ENCODE data around the gene SLC25A21.

The SLC25A21 gene

DNA sequence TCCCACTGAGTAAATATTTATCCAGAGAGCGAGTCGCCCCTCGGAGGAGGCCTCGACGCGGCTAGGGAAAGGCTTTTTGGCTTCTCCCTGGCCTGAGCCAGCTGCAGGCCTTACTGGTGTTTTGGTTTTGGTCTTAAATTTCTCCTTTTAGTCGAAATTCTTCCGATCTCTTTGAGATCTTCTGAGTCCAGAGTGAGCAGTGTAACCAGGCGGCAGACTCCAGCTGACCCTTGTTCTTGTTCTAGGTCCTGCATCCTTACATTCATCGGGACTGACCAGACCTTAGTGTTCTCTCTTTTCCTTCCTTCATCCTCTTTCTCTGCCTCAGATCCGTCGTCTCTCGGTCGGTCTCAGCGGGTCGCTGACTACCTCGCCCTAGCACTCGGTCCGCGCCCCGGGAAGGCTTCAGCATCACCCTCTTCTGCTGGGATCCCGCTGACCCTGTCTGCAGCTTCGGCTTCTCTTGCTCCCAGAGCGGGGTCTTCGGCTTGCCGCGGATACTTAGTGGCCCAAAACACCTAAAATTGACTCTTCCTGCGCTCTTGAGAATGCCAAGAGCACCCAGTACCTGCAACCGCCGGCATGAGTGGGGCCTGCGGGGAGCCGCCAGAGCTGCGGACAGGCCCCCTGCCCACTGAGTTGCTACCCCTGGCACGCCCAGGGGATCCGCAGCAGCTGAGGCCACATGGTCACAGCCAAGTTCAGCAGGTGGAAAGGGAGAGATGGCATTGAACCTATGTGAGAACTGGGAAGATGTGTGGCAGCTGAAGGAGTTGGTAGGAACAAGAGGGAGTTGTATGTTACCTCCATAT, 513.2 kb downstream of the SLC25A21 start:
- Histone ChIP-seq H3K4me1 (ENCODE audit: control insufficient read depth, insufficient read depth, low read length) (peaks cover 45% of the 10 kb centered on the region), H3K36me3 (ENCODE audit: control insufficient read depth in 2 of 2, insufficient read depth in 2 of 2, low read length in 2 of 2) (no peaks in the 10 kb centered on the region), H3K9ac (ENCODE audit: low read length in 2 of 2) (no peak overlapping the region), H3K27ac (ENCODE audit: low read length) (no peak overlapping the region), H3K9me3 (ENCODE audit: control insufficient read depth in 2 of 2, low read length in 2 of 2) (no peaks in the 10 kb centered on the region), H3K4me3 (ENCODE audit: low read length in 2 of 2) (no peak overlapping the region), H3K27me3 (ENCODE audit: control insufficient read depth in 1 of 2, insufficient read depth in 2 of 2, low read length in 2 of 2) (peaks cover 98 to 99% of the 10 kb centered on the region in 2 donors)

DNA sequence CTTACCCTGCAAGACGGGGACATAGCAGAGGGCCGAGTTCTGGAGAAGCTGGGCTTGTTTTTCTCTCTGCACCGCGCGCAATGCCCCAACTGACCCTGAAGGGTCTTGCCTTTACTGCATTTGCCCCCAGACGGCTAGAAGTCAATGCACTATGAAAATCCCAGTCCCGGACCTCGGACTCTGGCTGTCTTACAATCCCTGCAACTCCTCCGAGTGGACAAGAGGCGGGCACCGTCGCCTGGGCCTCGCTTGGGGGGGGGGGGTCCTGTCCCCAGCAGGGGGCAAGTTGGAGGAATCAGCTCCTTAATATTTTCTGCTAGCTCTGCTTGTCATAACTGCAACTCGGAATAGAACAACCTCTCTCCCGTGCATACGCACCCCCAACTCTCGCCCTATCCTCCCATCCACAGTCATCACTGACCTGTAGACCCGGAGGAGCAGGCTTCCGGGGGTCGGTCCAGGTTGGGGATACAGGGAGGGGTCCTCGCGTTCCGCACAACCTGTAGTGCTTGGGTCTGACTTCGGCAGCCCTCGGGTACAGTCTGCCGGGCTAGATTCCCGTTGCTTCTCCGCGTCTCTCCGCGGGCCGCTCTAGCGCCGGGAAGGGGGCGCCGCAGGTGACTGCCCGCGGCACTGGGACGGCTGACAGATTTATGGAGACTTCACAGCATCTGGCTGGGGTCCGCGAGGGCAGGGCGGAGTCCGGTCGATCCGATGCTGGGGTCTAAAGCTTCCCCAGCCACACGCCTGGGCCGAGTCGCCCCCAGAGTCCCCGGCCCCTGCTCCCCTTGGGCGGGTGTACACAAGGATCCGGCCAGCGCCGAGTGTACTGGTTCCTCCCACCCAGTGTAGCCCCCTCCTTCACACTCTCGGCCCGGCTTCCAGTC, 514.0 kb downstream of the SLC25A21 start:
- peaks cover 95 to 99% of the 10 kb centered on the region in 2 donors for H3K27me3 ChIP-seq (ENCODE audit: control insufficient read depth in 1 of 2, insufficient read depth in 2 of 2, low read length in 2 of 2)
- peaks cover 42% of the 10 kb centered on the region for H3K4me1 ChIP-seq (ENCODE audit: control insufficient read depth, insufficient read depth, low read length)
- H3K27ac ChIP-seq (ENCODE audit: low read length), result no peak overlapping the region

DNA sequence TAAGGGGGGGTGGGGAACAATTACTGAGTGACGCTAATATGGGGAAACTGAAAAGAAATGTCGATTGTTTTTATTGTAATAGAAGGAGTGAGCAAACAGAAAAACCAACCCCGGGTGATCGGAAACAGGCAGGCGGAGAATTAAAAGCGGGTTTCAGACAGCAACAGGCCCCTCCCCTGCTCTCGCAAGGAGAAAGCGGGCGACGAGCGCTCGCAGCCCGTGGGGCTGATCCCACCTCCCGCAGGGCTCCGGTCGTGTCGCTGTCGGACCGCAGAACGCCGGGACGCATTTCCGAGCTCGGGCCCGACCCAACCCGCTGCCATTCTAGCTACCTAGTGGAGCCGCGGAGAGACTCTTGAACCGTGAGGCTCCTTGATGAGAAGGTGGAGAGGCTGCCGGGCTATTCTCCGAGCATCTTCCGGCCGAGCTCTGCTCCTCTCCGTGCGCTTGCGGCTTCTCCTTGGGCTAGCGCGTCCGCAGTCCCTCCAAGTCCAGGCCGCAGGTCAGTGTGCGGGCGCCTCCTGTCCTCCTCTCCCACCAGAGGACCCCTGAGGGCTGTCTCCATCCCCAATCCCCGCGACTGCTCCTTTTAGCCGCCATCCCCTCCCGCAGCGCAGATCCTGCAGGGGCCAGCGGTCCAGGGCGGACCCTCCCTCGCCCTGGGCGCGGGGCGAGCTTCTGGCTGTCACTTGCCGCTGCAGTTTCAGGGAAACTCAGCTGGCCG, 514.8 kb downstream of the SLC25A21 start:
- H3K9ac ChIP-seq (ENCODE audit: low read length in 2 of 2), result no peak overlapping the region
- no peak overlapping the region for H3K27ac ChIP-seq (ENCODE audit: low read length)
- peaks cover 0 to 2% of the 10 kb centered on the region in 2 donors for H3K9me3 ChIP-seq (ENCODE audit: control insufficient read depth in 2 of 2, low read length in 2 of 2)
- peaks cover 34% of the 10 kb centered on the region for H3K4me1 ChIP-seq (ENCODE audit: control insufficient read depth, insufficient read depth, low read length)
- H3K27me3 ChIP-seq (ENCODE audit: control insufficient read depth in 1 of 2, insufficient read depth in 2 of 2, low read length in 2 of 2), result peaks cover 94 to 99% of the 10 kb centered on the region in 2 donors
- H3K4me3 ChIP-seq (ENCODE audit: low read length in 2 of 2), result peak overlapping the region; percentile 44 to 67
- H3K36me3 ChIP-seq (ENCODE audit: control insufficient read depth in 2 of 2, insufficient read depth in 2 of 2, low read length in 2 of 2), result no peaks in the 10 kb centered on the region

More for the DNA sequence above, 514.0 kb downstream of the SLC25A21 start:
- H3K9me3 ChIP-seq (ENCODE audit: control insufficient read depth in 2 of 2, low read length in 2 of 2), result no peaks in the 10 kb centered on the region
- no peak overlapping the region for H3K9ac ChIP-seq (ENCODE audit: low read length in 2 of 2)
- no peaks in the 10 kb centered on the region for H3K36me3 ChIP-seq (ENCODE audit: control insufficient read depth in 2 of 2, insufficient read depth in 2 of 2, low read length in 2 of 2)
- H3K4me3 ChIP-seq (ENCODE audit: low read length in 2 of 2), result peak overlapping the region in 1 of 2 donors; percentile 67

DNA sequence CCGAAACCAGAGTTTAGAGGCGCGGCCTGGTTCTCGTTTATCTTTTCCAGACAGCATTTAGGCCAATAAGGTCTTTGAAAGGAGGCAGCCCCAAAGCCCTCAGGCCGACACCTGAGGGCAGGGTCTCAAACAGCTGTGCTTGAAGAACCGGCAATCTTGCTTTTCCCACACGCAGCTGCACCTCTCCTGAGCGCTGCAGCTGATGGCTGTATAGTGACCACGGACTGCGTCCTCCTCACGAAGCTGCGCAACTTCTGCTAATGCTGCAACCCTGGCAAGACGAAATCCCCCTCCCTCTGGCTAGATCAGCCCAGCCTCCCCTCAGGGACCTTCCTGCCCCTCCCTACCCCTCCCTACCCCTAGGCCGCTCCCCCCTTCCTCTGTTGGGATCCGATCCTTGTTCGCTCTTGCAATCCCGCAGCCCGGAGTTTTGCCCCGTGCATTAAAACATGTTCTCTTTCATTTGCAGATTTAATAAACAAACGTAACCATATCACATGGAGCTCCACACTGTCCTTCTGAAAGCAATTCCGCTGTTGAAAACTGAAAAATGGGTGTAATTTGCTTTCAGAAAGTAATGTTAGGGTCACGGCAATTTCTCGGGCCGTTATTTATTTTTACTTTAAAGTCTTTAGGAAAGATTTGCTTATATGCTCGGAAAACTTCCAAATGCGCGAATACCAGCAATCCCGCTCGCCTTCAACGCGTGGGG, 515.6 kb downstream of the SLC25A21 start:
- peaks cover 27% of the 10 kb centered on the region for H3K4me1 ChIP-seq (ENCODE audit: control insufficient read depth, insufficient read depth, low read length)
- H3K27ac ChIP-seq (ENCODE audit: low read length), result no peak overlapping the region
- H3K9me3 ChIP-seq (ENCODE audit: control insufficient read depth in 2 of 2, low read length in 2 of 2), result peaks cover 0 to 2% of the 10 kb centered on the region in 2 donors
- peak overlapping the region; percentile 44 to 67 for H3K4me3 ChIP-seq (ENCODE audit: low read length in 2 of 2)
- H3K36me3 ChIP-seq (ENCODE audit: control insufficient read depth in 2 of 2, insufficient read depth in 2 of 2, low read length in 2 of 2), result no peaks in the 10 kb centered on the region
- peaks cover 91 to 97% of the 10 kb centered on the region in 2 donors for H3K27me3 ChIP-seq (ENCODE audit: control insufficient read depth in 1 of 2, insufficient read depth in 2 of 2, low read length in 2 of 2)
- H3K9ac ChIP-seq (ENCODE audit: low read length in 2 of 2), result no peak overlapping the region

DNA sequence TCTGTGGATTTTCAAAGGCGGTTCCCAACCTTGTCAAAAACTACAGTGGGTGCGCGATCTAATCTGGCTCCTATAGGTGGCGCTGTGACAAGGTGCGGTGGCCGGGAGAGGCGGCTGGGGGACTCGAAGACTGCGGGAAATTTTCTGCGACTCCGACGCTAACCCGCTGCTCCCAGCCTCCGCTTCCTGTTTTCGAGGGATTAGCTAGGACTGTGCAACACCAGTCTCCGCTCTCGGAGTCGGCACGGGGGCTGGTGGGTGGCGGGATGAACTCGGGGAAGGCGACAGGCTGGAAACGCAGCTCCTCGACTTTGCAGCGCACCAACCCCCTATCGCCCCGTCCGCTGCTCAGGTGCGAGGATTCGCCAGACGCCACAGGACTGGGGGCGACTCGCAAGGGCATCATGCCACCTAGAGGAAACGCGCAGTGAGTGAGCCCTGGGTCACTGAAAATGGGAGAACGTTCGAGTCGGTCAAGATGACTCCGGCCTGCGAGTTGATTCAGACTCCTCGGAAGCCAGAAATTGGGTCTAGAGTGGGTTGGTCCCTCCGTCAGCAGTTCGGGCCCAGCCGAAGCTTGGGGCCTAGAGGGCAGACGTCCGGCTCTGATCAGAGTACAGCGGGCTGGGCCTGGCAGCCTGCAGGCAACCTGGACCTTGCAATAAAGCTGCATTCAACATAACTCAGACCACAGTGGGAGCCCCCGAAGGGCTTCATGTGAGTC, 516.3 kb downstream of the SLC25A21 start:
- H3K4me3 ChIP-seq (ENCODE audit: low read length in 2 of 2), result peak overlapping the region in 1 of 2 donors; percentile 67

DNA sequence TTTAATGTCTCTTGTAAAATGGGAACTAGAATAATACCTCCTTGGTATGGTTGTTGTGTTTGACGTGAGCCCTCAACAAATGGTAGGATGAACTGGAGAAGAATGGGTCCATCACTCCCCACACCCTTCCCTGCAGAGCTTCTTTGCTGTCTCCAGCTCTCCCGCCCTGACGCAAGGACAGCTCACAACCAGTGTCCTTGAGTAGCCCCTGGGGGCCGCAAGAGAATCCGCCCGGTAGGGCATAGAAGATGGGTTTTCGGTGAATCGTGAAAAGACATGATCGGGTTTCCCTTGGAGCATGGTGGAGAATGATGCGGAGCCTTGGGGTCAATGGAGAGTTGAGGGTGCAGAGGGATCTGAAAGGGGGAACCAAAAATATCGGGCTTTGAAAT, 516.8 kb downstream of the SLC25A21 start:
- Histone ChIP-seq H3K4me1 (ENCODE audit: control insufficient read depth, insufficient read depth, low read length) (peaks cover 17% of the 10 kb centered on the region), H3K27ac (ENCODE audit: low read length) (no peak overlapping the region), H3K4me3 (ENCODE audit: low read length in 2 of 2) (no peak overlapping the region), H3K27me3 (ENCODE audit: control insufficient read depth in 1 of 2, insufficient read depth in 2 of 2, low read length in 2 of 2) (peaks cover 80 to 97% of the 10 kb centered on the region in 2 donors), H3K36me3 (ENCODE audit: control insufficient read depth in 2 of 2, insufficient read depth in 2 of 2, low read length in 2 of 2) (no peaks in the 10 kb centered on the region), H3K9ac (ENCODE audit: low read length in 2 of 2) (no peak overlapping the region), H3K9me3 (ENCODE audit: control insufficient read depth in 2 of 2, low read length in 2 of 2) (peaks cover 0 to 2% of the 10 kb centered on the region in 2 donors)

More for the DNA sequence above, 516.3 kb downstream of the SLC25A21 start:
- Histone ChIP-seq H3K9me3 (ENCODE audit: control insufficient read depth in 2 of 2, low read length in 2 of 2) (peaks cover 0 to 2% of the 10 kb centered on the region in 2 donors), H3K36me3 (ENCODE audit: control insufficient read depth in 2 of 2, insufficient read depth in 2 of 2, low read length in 2 of 2) (no peaks in the 10 kb centered on the region), H3K4me1 (ENCODE audit: control insufficient read depth, insufficient read depth, low read length) (peaks cover 20% of the 10 kb centered on the region), H3K9ac (ENCODE audit: low read length in 2 of 2) (no peak overlapping the region), H3K27ac (ENCODE audit: low read length) (no peak overlapping the region), H3K27me3 (ENCODE audit: control insufficient read depth in 1 of 2, insufficient read depth in 2 of 2, low read length in 2 of 2) (peaks cover 83 to 97% of the 10 kb centered on the region in 2 donors)

DNA sequence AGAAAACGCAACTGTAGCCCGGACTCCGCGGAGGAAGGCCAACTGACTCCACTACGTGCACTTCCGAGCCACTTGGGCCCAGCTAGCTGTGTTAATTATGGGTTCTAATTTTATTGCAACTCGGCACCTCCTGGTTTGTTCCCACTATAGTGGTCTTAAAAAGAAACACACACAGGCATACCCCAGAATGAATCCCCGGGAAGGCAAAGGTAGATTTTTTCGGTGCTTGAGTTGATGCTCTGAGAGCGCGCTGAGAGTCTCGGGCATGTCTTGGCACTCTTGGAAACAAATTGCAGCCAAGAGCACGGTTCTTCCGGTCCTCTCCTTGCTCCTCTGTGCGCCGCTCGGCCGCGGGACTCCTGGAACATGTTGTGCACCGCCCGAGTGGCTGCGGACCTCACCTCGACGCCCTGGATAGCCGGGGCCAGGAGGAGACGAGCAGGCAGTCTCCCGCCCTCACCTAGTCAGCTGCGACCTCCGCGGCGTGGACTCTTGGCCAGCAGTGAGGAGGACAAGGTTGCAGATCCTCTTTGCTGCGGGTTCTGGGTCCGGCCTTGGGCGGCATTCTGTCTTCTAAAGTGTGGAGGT, 517.5 kb downstream of the SLC25A21 start:
- no peak overlapping the region for H3K4me3 ChIP-seq (ENCODE audit: low read length in 2 of 2)
- no peaks in the 10 kb centered on the region for H3K36me3 ChIP-seq (ENCODE audit: control insufficient read depth in 2 of 2, insufficient read depth in 2 of 2, low read length in 2 of 2)

DNA sequence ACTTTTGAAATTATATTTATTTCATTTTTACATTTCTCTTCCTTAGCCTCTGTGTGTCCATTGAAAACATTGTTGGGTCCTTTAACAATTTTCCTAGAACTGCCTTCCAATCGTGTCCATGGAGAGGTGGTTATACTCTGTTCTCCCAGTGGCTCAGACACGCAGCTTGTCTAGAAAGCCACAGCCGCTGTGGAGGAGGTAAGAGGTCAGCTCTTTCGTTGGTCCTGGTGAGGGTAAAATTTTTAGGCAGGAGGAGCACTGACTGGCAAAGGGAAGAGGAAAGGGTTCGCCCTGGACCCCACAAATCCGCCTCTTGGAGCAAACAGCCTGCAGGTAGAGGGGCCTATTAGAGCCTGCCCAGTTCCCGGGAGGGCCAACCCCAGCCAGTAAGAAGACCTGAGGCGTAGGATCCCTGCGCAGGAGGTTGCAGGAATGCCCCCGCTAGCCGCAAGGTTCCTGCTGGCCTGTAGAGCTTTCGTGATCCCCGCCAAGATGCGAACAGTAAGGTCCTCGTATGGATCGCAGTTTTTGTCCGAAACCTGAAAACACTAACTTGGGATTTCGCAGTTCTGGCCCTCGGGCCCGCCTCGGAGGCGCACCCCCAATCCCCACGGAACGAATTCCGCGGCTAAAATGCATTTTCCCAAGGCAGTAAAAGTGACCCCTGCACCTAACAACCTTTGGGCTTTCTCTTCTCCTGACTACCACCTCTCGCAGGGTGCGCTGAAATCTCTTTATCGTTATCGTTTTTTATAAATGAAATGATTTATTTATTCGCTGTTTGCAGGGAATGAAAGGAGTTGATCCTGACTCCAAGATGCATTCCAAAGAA, 518.2 kb downstream of the SLC25A21 start:
- H3K27me3 ChIP-seq (ENCODE audit: control insufficient read depth in 1 of 2, insufficient read depth in 2 of 2, low read length in 2 of 2), result peaks cover 74 to 97% of the 10 kb centered on the region in 2 donors
- no peaks in the 10 kb centered on the region for H3K36me3 ChIP-seq (ENCODE audit: control insufficient read depth in 2 of 2, insufficient read depth in 2 of 2, low read length in 2 of 2)

More for the DNA sequence above, 517.5 kb downstream of the SLC25A21 start:
- no peak overlapping the region for H3K9ac ChIP-seq (ENCODE audit: low read length in 2 of 2)
- no peak overlapping the region for H3K27ac ChIP-seq (ENCODE audit: low read length)
- H3K27me3 ChIP-seq (ENCODE audit: control insufficient read depth in 1 of 2, insufficient read depth in 2 of 2, low read length in 2 of 2), result peaks cover 77 to 98% of the 10 kb centered on the region in 2 donors
- peaks cover 17% of the 10 kb centered on the region for H3K4me1 ChIP-seq (ENCODE audit: control insufficient read depth, insufficient read depth, low read length)
- peaks cover 0 to 3% of the 10 kb centered on the region in 2 donors for H3K9me3 ChIP-seq (ENCODE audit: control insufficient read depth in 2 of 2, low read length in 2 of 2)

DNA sequence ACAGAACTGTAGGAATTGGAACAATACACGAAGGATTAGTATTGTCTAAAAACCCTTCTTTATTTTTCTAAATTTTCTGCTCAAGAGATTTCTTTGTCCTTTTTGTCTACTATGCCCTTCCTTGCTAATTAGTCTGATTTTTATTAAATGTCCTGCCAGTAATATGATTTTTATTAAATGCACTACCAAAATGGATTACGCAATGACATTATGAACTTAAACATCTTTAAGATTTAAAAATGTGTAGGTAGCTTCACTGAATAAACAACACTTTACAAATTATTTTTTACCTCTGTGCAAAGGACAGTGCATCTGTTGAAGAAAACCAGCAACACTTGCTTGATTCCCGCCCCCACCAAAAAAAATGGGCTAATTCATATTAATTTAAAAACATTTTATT, 519.0 kb downstream of the SLC25A21 start:
- Histone ChIP-seq H3K4me3 (ENCODE audit: low read length in 2 of 2) (no peak overlapping the region), H3K9ac (ENCODE audit: low read length in 2 of 2) (no peak overlapping the region), H3K36me3 (ENCODE audit: control insufficient read depth in 2 of 2, insufficient read depth in 2 of 2, low read length in 2 of 2) (no peaks in the 10 kb centered on the region), H3K9me3 (ENCODE audit: control insufficient read depth in 2 of 2, low read length in 2 of 2) (peaks cover 0 to 5% of the 10 kb centered on the region in 2 donors), H3K27me3 (ENCODE audit: control insufficient read depth in 1 of 2, insufficient read depth in 2 of 2, low read length in 2 of 2) (peaks cover 72 to 97% of the 10 kb centered on the region in 2 donors), H3K4me1 (ENCODE audit: control insufficient read depth, insufficient read depth, low read length) (peaks cover 15% of the 10 kb centered on the region), H3K27ac (ENCODE audit: low read length) (no peak overlapping the region)

More for the DNA sequence above, 518.2 kb downstream of the SLC25A21 start:
- H3K4me3 ChIP-seq (ENCODE audit: low read length in 2 of 2), result no peak overlapping the region
- H3K27ac ChIP-seq (ENCODE audit: low read length), result no peak overlapping the region
- peaks cover 17% of the 10 kb centered on the region for H3K4me1 ChIP-seq (ENCODE audit: control insufficient read depth, insufficient read depth, low read length)
- no peak overlapping the region for H3K9ac ChIP-seq (ENCODE audit: low read length in 2 of 2)
- peaks cover 0 to 5% of the 10 kb centered on the region in 2 donors for H3K9me3 ChIP-seq (ENCODE audit: control insufficient read depth in 2 of 2, low read length in 2 of 2)

Measured in stomach smooth muscle (tissue), 2 donors.